ENCODE results near the gene RBFOX1.

GRCh38 chr16:7450440-7450839, 117.8 kb downstream of the RBFOX1 start:
- TF ChIP-seq YY1 (IDR thresholded peaks at IDR 0.05; ENCODE audit: extremely low read depth, insufficient replicate concordance, low read depth, low read length), result no peak
- TF ChIP-seq POLR2AphosphoS5 (IDR thresholded peaks at IDR 0.05; ENCODE audit: low read depth, low read length), result no peak
- no peak for TF ChIP-seq CTCF (IDR thresholded peaks at IDR 0.05 in 2 of 3, conservative IDR thresholded peaks at IDR 0.05 in 1 of 3; ENCODE audit: borderline replicate concordance in 1 of 3, insufficient read depth in 1 of 3, low read depth in 2 of 3, low read length in 2 of 3)
